GM19463 (cell line): Measurements from ENCODE around the gene OR10G8.

ENCODE experiments used
- ATAC-seq: cut with Tn5 transposase; IDR thresholded peaks from one replicate; pipeline ENCODE4 v1.9.1; 2021; ENCODE audit warnings: mild to moderate bottlenecking, moderate library complexity; ENCODE audit not compliant: unreplicated experiment

Gene OR10G8

GRCh38 chr11:124077266-124077665 is 50.7 kb downstream of the OR10G8 start:
- ATAC-seq: no peak

GRCh38 chr11:124078591-124078990 is 52.0 kb downstream of the OR10G8 start:
- ATAC-seq: no peak

GRCh38 chr11:124079631-124080326 is 53.2 kb downstream of the OR10G8 start:
- no peak for ATAC-seq
